HCEC 1CT (cell line): ENCODE measurements around the gene STMN1.
A peak's percentile ranks its signal among the peaks of the same experiment; 100 is the strongest.
"Not testable (repeated sequence)": the region's sequence is repeated elsewhere in the genome, so short reads cannot be mapped to it uniquely, and the experiment has no call there.

Experiments used
- DNase-seq: peaks from one replicate; pipeline ENCODE4 v3.0.0-alpha.2; 2017

Gene STMN1

GRCh38 chr1:25905680-25906643 is at the start of gene STMN1:
STMN1 (minus strand) TSS chr1:25906419; CDS start chr1:25904676, 1,743 bp downstream.
- DNase-seq, result peak; percentile 90

GRCh38 chr1:25955553-25955952 is 49.3 kb upstream of the STMN1 start:
- no peak for DNase-seq

DNA sequence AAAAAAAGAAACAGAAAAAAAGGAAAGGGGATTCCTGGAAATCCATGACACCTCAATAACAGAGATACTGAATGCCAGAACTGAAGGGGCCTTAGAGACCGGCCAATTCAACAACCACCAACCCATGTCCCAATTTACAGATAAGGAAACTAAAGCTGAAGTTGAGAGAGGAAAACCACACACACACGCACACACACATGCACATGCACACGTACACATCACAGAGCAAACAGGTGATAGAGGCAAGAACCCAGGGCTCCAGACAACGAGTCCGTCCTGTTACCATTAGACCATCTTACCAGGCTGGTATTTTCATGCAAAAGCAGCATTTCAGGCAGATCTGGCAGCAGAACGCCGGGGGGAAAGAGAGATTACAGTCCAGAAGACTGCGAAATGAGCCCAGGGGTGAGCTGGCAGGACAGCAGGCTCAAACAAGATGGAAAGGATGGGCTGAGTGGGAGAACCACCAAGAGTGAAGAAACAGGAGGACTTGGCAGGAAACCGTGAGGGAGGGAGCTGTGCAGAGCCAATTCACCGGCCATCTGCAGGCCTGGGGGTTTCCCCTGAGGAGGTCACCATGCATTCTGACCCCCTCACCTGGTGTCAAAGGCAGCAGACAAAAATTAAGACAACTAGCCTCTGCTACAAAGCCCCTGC is 48.2 kb upstream of the STMN1 start:
- no peak for DNase-seq

DNA sequence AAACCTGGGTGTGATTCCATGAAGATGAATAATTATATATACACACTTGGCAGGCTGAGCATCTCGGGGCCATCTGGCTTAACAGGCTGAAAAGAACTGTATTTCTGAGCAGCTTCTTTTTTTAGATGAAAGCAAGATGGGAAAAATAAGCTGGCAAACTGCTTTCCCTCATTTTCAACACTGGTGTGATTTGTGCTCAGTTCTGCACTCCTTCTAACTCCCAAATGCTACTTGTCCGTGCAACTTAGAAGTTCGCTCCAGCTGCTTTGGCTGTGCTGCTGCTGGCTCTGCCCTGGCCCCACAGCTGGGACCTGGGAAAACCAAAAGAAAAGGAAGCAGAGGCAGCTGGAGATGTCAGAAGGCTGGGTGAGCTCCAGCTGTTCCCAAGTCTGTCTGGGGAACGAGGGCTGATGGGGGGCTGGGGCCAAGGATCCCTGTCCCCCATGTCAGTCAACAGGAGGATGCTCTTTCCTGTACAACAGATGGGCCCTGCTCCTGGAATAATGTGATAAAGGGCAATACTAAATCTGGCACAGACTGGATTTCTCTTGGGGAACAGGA is 46.7 kb upstream of the STMN1 start:
- DNase-seq, result peak; percentile 58

DNA sequence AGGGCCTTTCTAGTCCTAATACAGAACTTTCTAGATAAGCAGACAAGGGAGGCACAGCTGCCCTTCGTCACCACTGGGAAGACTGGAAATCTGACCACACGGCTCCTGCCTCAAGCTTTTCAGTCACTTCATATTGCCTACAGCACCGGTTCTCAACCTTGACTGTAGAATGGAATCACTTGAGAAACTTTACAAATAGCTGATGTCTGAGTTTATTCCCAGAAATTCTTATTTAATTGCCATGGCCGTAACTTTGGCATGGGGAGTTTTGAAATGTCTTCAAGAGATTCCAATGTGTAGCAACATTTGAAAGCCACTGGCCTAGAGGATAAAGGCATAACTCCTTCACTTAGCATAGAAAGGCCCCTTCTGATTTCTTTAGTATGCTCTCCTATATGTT is 42.4 kb upstream of the STMN1 start:
- no peak for DNase-seq

DNA sequence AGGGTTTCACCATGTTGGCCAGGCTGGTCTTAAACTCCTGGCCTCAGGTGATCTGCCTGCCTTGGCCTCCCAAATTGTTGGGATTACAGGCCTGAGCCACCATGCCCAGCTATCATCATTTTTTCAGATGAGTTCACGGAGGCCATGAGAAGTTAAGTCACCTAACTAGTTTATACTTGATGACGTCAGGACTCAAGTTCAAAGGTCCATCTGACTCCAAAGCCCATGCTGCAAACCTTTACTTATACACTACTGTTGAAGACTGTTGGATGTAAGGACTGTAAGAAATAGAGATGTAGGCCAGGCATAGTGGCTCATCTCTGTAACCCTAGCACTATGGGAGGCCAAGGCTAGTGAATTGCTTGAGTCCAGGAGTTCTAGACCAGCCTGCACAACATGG is 40.8 kb upstream of the STMN1 start:
- DNase-seq, result no peak

GRCh38 chr1:25945761-25946160 is 39.5 kb upstream of the STMN1 start:
- no peak for DNase-seq

DNA sequence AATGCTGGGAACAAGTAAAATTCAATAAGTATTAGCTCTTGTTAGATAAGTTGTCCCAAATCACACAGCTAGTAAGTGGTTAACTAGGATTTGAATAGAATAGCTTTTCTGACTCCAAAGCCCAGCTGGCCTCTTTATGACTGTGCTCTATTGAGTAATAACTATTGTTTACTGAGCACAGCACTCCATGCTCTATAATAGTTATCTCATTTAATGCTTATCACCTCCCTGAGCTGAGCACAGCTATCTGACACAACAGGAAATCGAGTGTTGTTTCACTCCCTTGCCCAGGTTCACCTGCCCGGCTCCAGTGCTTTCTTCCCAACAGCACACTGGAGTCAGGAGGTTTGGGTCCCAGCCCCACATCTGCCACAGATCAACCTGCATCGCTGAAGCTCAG is 38.8 kb upstream of the STMN1 start:
- DNase-seq, result peak; percentile 27

- DNase-seq, result not testable (repeated sequence)
Measured at GRCh38 chr1:25943511-25943910, 37.3 kb upstream of the STMN1 start.

DNA sequence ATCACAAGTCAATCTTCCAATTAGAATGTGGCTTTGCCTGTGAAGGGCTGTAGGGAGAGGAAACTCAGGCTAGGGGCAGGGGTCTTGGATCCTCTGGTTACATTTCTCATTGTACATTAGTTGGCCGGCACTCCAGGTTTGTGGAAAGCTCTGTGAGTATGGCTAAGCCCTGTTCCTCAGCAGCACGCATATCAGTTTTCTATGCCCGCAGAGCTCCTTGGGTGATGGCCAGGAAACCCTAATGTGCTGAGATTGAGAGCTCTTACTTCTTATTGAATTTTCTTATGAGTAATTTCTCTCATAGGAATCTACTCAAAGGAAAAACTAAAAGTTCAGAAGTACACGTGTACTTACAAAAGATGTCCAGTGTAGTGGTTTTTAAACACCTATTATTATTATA is 30.7 kb upstream of the STMN1 start:
- no peak for DNase-seq

DNA sequence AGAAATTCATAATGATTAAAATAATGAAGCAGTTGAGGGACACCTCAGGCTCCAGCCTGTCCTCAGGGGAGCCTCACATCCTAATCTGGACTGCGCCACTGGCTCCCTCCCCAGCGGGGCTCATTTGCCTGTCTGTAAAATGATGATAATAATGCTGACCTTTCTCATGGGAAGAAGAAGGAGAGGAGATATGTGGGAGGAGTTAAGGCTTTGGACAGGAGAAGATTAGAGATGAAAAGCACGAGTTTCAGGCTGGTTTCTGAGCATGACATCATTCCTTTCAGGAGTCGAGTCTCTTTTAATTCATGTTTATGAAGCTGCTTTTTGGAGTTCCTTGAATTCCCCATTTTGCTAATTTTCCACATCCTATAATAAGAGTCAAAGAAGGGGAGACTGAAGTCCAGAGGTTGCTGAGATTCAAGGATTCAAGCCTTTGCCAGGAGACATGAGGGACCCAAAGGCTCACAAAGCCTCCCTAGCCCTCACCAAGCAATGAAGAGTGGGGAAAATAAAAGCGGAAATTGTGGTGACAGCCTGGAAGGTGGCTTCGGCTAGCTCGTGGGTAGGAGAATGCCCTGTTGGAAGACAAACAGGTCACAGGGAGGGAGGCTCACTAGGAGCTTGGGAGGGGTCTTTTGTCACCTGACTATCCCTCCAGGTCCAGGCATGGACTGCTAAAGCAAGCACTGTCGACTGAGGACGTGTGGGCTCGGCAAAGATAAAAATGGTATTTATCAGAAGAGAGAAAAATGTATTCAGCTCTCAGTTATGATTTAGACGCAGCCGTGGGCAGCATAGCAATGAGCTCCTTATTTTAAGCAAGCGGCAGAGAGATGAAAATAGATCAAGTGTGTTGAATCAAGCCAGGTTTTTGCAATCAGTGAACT is 27.5 kb upstream of the STMN1 start:
- DNase-seq, result no peak

- DNase-seq, result not testable (repeated sequence)
Measured at GRCh38 chr1:25932811-25933400, 26.7 kb upstream of the STMN1 start.

- DNase-seq, result no peak
Measured at GRCh38 chr1:25932321-25932720, 26.1 kb upstream of the STMN1 start.

DNA sequence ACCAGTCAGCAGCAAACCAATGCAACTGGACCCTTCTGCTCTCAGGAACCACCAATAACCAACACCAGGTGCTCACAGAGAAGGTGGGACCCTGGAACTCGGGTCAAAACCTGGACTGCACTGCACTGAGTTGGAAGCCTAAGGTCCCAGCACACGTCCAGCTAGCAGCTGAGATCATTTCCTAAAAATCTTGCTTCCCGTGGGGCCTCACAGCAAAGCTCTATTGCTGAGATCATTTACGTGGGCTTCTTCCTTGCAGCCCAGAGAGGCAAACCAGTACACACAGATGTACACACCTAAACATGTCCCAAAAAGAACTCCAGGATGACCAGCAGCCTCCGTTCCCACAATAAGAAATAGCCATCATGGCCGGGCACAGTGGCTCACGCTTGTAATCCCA is 22.8 kb upstream of the STMN1 start:
- no peak for DNase-seq

- DNase-seq, result no peak
Measured at GRCh38 chr1:25927521-25928265, 21.5 kb upstream of the STMN1 start.

GRCh38 chr1:25926731-25927496 is 20.7 kb upstream of the STMN1 start:
- DNase-seq, result no peak

GRCh38 chr1:25924454-25924853 is 18.2 kb upstream of the STMN1 start:
- no peak for DNase-seq

GRCh38 chr1:25922971-25923552 is 16.8 kb upstream of the STMN1 start:
- DNase-seq, result peak; percentile 18

- DNase-seq, result no peak
Measured at GRCh38 chr1:25922056-25922970, 16.1 kb upstream of the STMN1 start.
